ENCODE measurements around the gene S100A14.
"Not testable (repeated sequence)": the region's sequence is repeated elsewhere in the genome, so short reads cannot be mapped to it uniquely, and the experiment has no call there.

Gene S100A14

DNA sequence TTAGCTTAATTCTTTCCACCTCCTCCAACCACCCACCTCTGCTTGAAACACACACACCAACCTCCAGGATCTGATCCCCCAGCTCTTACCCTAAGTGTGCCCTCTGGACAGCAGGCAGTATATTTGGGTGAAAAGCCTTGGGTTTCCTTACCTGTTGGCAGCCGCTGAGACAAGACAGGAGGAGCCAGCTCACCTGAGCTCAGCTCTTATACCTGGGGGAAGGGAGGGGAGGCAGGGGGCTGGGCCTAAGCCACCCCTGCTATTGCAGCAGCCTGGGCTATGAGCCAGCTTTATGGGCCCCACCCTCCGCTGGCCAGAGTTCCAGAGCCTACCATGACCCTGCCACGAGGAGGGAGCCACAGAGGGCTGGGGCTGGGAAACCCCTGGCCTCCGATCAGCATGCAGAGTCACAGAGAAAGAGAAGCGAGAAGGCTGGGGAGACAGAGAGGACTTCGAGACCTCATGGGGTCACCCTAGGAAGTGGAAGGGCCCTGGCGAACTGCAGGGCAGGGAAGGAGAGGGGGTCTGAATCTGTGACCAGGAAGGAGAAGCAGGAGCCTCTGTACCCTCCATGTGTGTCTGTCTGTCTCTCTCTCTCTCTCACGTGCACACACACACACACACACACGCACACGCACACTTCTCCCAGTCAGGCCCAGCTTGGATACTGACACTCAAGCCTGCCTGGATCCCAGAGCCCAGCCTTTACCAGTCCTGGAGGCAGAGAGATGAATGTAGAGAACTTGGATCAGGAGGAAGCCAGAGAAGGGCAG is at the start of gene S100A14:
S100A14 (minus strand) TSS at position 182 of the 773 bp plus-strand sequence. CDS start 467 bp downstream, outside the sequence.
- DNase-seq, result no peak

DNA sequence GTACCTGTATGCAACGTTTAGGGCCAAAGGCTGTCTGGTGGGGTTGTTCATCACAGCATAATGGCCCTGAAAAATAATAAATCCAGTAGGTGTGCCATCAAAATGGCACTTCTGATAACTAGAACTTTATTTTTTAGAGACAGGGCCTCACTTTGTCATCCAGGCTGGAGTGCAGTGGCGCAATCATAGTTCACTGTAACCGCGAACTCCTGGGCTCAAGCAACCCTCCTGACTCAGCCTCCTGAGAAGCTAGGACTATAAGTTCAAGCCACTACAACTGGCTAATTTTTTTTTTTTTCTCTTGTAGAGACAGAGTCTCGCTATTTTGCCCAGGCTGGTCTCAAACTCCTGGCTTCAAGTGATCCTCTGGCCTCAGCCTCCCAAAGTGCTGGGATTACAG is 47.1 kb upstream of the S100A14 start:
- DNase-seq, result no peak

DNA sequence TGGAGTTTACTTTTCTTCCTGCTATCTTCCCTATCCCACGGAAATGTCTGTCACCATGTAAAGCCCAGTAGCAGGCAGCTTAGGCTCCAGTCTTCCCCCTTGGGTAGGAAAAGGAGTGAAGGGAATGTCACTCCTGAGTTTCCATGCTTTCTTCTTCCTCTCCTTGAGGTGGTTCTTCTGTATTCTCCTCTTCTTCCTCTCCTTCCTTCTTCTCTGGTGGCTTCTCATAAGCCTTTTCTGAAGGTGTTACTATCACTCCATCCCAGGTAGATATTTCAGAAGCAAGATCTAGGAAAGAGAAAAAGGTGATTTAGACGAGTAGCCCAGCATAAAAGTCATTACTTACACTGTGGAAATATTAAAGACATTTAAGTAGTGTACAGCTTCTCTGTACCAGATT is 46.1 kb upstream of the S100A14 start:
- DNase-seq, result no peak

DNA sequence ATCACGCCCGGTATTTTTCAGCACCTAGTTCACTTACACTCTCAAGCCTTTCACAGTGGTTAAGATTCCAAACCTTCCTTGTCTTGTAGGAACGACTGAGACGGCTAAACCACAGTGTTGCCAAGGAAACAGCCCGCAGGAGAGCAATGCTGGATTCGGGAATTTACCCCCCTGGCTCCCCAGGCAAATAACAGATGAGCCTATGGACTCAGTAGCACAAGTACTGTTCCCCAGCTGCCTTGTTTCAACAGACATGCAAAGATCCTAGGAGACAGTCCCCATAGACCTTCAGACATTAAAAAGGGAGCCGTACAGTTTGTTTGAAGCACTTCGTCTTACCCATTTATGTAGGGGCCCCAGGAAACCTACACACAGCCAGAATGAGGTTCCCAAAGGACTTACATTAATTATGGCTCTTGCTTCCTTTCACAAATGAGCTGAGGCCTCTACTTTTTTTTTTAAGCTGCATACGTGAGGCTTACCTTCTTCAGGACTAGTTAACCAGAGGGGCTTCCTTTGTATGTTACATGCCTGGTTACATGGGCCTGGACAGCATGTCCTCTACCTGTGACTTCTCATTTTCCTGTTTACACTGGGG is 45.1 kb upstream of the S100A14 start:
- DNase-seq, result no peak

DNA sequence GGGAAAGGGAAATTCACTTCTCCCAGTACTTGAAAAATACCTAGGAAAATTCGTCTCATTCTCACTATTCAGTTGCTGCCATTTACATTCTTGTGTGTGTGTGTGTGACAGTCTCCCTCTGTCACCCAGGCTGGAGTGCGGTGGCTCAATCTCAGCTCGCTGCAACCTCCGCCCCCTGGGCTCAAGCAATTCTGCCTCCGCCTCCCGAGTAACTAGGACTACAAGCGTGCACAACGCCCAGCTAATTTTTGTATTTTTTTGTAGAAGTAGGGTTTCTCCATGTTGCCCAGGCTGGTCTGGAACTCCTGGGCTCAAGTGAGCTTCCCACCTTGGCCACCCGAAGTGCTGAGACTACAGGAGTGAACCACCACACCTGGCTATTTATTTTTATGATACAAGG is 43.5 kb upstream of the S100A14 start:
- no peak for DNase-seq

DNA sequence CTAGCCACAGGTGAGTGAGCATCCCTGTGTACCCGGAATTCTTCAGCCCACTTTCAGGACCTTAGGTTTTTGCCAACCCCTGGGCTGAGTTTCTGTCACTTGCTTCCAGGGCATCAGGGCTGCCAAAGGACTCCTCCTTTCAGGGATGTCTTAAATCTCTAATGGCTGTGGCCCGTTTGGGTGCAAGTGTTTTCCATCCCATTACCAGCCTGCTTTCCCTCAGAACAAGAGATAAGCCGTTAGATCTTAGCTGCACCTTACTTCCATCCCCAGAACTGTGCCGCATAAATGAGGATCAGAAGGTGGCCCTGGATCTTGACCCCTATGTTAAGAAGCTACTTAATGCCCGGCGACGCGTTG is 43.0 kb upstream of the S100A14 start:
- no peak for DNase-seq

DNA sequence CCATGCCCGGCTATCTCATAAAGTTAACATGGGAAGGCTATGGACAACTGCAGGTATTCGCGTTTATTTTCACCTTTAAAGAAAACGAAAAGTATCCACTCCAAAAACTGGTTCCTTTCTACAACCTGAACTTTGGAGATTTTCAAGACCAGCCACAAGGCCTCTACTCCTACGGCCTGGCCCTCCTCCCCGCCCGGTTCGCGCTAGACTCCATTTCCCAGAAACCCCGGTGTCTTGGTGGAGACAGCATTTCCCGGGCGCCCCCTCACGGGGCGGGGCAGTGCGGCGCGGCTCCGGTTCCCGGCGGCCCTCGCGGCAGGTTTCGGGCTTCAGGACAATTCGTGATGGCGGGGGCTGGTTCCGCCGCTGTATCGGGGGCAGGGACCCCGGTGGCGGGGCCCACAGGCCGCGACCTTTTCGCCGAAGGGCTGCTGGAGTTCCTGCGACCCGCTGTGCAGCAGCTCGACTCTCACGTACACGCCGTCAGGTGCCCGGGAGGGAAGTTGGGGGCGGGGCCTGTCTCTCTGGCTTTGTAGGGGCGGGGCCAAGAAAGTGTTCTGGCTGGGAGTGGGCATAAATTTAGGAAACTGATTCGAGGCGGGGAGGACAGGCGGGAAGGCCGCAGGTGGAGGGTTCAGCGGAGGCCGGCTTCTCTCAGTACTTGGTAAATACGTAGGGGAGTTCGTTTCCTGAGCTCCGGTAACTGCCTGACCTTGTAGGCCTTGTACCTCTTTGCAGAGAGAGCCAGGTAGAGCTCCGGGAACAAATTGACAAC is 42.5 kb upstream of the S100A14 start, which contains the start of gene SNAPIN:
SNAPIN (plus strand) TSS at position 304 of the 775 bp plus-strand sequence; CDS start at position 345, 41 bp downstream.
- DNase-seq, result peak; percentile 82 to 83

DNA sequence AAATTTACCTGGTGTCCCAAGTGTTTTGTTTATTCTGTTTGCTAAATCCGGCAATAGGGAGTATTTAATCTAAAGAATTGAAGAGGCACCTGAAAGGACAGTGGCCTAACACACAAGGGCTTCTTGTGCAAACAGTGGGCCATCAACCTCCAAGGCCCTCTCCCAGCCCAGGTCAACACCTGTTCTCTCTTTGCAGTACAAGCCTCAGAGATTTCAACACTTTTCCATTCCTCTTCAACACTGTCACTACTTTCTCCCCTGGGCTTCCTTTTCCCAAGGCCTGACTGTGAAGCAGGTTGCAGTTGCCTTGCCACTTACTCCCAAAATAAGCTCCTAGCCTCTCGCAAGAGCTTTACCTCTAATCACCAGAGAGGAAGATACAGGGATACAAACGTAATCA is 39.2 kb upstream of the S100A14 start:
- no peak for DNase-seq

DNA sequence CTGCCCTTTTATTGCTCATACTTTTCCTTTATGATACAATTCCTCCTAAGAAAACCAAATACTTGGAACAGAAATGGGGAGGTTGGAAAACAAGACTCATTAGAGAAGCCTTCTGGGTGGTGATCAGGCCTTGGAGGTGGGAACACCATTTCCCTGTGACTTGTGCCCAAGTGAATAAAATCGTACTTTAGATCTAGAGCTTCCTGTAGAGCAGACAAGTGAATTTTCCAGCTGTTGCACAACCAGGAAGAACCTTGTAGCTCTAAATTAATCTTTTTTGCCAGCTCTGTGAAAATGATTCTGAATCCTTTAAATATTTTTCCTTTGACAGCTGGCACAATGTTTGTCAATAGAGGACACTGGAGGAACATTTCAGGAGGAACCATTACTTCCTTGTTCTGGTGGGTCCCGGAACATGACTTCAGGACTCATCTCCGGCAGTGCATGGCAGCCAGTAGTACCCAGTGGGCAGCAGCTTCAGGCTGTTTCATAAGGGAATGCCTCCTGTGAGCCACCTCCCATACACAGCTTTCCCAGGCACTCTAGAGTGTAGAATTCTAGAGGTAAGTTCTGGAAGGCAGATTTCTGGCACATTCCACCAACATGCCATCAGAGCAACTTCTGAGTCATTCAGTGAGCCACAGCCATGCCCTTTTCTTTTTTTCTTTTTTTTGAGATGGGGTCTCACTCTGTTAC is 36.8 kb upstream of the S100A14 start:
- DNase-seq, result peak in 1 of 2 donors; percentile 9

DNA sequence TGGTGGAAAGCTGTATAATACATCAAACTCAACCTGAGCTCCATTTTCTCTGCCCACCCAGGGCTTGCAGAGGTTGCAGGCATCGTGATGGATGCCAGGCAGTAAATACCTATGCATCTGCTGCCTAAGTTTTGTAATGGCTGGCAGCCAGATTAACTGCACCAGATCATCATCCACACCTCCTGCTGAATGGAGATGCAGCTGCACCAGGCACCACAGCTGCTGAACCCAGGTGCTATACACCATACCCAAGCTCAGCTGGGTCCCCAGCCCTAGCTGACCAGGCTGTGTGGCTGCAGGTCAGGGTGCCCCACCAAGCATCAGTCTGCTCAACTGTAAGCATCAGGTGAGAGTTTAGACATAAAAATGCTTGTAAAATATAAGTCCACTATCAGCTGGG is 35.6 kb upstream of the S100A14 start:
- no peak for DNase-seq

DNA sequence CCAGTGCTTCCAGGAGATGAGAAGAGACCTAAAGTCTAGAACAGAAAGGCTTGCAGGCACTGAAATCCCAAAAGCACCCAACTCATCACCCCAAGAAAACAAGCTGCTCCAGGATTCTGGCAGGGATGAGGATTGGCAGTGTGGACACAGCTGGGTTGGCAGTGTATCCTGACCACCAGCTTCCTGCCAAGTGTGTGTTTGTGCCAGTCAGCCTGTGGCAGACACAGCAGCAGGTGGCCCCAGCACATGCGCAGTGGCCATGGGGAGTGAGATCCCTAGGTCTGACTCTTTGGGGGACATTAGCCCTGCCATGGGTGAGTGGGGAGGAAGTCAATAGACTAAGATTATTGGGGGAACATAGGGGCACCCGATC is 33.7 kb upstream of the S100A14 start:
- no peak for DNase-seq

DNA sequence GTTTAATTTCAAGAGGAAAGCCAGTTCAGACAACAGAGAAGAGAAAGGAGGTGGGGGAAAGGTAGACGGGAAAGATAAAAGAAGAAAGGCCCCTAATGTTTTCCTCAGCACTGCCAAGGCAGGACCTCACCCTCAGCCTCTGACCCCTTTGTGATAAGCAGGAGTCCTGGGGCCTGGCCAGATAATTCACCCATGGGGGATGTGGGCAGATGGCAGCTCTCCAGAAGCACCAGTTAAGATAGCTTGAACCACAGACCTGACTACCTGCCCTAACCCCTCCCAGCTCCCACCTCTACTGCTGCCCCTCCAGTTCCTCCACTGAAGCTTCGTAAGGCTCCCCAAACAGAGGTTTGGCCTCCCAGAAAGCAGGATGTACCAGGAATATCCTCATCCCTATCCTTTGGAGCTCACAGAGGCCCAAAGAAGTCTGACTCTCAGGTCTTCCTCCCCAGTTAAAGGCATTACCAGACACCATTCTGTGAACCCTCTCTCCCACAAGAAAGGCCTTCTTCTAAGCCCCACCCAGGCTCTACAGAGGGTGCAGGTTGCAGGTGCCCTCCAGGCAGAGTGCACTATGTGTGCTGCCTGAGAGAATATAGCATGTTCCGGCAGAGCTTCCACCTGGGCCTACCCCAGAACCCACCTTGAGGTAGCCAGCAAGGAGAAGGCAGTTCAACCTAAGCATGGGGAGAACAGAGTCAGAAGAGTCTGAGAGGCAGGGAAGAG is 33.2 kb upstream of the S100A14 start:
- no peak for DNase-seq

DNA sequence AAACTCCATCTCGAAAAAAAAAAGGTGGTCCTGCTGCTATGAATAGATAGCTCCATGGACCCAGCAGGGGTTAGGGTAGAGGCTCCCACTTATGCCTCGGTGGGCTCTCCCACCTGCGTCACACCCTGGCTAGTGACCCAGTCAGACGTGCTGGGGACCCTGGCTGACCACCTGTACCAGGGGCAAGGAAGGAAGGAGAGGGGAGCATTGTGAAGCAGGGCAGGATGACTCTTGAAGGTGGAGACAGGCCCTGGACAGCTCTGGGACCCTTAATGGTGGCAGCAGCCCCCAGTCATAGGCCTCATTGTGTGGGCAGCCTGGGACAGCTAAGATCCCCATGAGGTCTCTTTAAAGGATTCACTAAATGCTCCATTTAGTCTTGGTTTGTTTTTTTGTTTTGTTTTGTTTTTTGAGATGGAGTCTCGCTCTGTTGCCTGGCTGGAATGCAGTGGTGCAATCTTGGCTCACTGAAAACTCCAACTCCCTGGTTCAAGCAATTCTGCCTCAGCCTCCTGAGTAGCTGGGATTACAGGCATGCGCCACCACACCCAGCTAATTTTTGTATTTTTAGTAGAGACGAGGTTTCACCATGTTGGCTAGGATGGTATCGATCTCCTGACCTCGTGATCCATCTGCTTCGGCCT is 32.0 kb upstream of the S100A14 start:
- DNase-seq, result no peak

DNA sequence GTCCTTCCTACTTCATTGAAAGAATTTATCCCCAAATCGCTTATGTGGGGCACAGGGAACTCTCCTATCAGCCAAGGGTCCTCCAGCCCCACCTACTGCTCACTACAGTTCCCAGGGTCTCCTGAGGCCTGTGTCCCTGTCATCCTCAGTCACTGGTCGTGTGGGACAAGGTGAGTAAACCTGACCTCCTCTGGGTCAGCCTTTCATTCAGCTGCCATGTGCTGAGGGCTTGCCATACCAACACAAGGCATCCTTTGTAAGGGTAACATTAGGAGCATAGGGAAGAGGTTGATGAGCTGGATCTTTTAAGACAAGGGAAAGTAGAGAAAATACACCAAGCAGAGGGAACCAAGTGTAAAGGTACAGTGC is 31.2 kb upstream of the S100A14 start:
- DNase-seq, result no peak

DNA sequence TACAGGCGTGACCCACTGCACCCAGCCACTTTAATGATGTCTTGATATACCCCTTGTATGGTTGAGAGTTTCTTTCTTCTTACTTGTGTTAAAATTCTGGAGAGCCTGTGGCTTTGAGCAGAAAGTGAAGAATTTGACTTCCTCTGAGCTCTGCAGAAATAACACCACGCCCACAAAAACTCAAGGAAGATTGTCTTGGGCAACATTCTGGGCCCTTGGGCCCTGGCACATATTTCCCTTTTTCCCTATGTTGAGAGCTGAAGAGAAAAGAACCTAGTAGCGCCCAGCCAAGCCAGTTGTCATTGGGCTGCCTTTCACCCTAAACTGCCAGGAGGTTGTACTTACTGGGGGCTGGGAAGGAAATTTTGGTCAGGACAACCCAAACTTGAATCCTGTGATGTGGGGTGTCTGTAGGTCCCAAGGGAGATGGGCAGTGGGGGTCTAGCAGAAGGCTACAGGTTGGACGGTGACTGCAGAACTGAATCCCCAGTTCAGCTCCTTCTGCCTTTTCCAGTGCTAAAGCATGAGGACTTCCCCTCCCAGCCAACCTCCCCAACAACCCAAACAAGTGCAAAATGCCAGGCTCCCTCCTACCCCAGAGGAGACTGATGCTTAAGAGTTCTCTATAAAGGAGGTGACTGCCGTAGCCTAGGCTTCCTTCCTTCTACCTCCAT is 30.7 kb upstream of the S100A14 start:
- DNase-seq, result no peak

DNA sequence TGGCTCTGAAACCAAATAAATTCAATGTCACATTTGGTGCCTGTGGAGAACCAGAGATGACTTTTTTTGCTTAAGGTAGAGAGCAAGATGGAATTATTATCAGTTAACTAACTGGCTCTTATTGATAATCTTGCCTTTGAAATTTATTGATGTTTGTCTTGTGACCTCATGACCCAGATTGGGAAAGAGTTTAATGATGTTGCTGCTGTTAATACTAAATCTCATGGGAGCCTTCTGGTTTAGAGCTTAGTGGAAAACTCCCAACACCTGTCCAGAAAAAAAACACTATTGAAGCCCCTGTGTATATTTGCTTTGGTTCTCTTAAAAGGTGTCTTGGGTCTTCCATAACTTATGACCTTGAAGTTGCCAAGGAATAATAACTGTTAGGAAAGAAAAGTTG is 27.7 kb upstream of the S100A14 start:
- no peak for DNase-seq

DNA sequence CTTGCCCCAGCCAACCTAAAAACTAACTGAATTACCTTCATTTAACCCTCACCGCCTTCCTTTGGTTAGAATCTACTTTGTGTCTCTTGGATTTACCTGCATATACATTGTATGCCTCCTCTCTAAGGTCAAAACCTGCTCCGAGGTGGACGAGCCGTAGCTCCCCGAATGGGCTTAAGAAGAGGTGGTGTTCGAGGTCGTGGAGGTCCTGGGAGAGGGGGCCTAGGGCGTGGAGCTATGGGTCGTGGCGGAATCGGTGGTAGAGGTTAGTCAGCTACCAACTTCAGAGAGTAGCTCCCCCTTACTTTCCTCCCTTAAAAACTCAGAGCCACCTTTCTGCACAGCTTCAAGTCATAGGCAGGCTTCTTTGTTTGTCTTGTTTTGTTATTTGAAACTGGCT is 27.0 kb upstream of the S100A14 start:
- DNase-seq, result no peak

DNA sequence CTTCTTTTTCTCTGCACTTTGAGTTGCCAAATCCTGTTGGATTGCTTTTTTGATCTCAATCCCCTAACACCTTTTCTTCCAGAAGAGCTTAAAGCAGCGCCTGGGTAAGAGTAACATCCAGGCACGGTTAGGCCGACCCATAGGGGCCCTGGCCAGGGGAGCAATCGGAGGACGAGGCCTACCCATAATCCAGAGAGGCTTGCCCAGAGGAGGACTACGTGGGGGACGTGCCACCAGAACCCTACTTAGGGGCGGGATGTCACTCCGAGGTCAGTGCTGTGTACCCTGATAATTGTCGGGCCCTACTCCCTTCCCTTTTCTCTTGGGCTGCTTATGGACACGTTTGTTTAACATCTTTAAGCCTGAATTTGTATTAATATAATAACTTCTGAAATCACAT is 26.0 kb upstream of the S100A14 start:
- DNase-seq, result no peak

DNA sequence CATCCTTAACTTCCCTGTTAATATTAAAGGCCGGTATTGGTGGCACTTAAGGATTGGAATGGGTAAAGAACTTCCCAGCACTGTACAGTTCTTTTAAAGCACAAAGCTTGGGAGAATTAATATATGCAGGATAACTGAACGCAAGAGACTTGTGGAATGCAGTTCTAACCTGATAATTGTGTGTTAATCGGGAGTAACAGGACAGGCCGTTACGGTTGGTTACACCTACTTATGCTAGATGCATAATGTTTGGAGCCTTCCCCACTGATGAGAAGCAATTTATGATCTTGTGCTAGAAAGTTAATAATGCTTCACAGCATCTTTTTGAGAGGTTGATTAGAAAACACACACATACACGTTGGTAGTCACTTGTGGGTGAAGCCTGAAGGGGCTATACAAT is 24.7 kb upstream of the S100A14 start:
- DNase-seq, result no peak

DNA sequence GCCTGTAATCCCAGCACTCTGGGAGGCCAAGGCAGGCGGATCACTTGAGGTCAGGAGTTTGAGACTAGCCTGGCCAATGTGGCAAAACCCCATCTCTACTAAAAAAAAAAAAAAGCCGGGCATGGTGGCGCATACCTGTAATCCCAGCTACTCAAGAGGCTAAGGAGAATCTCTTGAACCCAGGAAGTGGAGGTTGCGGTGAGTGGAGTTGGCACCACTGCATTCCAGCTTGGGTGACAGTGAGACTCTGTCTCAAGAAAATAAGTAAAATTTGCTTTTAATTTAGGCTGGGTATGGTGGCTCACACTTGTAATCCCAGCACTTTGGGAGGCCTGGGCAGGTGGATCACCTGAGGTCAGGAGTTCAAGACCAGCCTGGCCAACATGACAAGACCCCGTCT is 24.1 kb upstream of the S100A14 start:
- not testable (repeated sequence) for DNase-seq

DNA sequence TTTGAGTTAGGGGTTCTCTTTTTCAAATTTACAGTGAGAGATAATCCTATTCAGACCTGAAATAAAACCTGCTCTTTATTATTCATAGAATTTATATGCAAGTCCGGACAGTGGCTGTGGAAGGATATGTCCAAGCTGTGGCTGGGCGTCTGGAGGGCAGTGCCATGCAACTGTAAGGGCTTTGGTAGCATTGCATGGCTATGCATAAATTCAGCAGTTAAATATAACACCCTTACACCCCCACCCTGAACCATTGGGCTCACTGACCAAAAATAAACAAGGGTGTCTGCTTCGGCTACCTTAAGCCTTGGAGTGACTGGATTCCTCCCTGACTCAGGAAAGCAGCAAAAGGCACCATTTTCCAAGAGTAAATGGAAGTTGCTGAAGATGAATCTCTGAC is 23.2 kb upstream of the S100A14 start:
- DNase-seq, result no peak

DNA sequence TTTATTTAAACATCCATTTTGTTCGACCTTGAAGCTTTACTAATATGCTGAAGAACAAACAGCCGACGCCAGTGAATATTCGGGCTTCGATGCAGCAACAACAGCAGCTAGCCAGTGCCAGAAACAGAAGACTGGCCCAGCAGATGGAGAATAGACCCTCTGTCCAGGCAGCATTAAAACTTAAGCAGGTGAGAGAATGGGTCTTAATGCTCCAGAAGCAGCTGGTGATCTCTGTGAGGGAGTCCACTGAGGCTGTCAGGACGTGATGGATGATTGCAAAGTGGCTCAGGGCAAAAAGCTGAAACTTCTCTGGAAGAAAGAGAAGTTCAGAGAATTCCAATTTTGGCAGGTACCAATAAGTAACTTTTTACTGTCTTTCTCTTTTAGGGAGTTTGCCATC is 22.1 kb upstream of the S100A14 start:
- no peak for DNase-seq
